NCI-H2107 (cell line): ENCODE results near the gene CCNL1.
"Not testable (repeated sequence)": the region's sequence is repeated elsewhere in the genome, so short reads cannot be mapped to it uniquely, and the experiment has no call there.

Experiments used
- DNase-seq: peaks from one replicate; lab custom pipeline; 2025; lab: John Stamatoyannopoulos, UW

Gene CCNL1

DNA sequence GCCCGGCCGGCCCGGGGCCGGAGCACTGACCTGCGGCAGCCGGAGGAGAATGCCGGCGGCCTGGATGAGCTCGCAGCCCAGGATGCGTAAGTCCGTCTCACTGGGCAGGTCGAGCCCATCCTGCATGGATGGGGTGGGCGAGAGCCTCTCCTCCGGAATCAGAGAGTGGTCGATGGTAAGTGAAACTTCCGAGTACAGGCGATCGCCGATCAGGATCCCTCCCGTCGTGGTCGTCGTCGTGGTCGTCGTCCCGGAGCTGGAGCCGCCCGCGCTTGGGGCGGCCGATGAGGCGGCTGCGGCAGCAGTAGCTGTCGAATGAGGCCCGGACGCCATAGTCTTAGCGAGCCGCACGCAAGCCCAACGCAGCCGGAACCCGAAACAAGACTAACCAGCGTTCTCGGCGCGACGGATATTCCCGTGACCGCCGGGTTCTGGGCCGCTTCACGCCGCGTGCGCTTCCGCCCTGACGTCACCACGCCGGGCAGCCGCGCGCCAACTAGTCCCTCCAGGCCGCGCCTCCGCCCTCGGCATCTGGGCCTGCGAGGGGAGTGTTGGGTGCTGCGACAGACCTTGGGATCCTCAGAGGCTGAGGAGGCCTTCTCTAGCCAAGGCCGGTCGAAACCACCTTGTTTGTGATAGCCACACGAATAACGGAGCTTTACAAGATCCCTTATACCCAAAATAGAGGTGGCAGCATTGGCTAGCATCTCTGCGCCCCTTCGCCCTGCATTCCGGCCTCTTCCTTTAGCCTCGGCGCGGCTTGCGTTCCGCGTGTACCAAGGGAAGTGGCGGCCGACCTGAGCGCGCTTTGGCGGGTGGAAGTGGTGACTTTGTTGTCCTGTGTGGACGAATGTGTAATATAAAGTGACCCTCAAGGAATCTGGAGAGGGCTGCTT, at the start of gene CCNL1:
Gene CCNL1, minus strand, starts transcription at position 386 of the 896 bp plus-strand sequence. Its CDS starts 53 bp downstream, at position 333.
- DNase-seq = peak; percentile 99

DNA sequence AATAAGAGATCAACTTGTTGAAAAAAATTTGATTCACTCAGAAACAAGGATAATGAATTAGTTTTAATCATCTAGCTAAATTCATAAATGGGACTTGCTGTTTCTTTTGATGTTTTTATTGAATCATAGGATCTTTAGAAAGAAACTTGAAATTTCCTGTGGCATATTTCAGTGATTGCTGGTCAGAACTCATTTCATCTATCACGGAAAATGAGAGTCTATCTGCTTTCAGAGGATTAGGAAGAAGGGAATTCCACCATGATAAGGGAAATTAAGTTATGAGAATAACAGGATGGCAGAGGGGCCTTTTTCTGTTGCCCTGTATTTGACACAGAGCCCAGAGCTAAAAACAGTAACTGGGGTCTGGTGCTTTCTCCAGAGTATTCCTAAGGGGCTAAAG, 44.9 kb upstream of the CCNL1 start:
- no peak for DNase-seq

DNA sequence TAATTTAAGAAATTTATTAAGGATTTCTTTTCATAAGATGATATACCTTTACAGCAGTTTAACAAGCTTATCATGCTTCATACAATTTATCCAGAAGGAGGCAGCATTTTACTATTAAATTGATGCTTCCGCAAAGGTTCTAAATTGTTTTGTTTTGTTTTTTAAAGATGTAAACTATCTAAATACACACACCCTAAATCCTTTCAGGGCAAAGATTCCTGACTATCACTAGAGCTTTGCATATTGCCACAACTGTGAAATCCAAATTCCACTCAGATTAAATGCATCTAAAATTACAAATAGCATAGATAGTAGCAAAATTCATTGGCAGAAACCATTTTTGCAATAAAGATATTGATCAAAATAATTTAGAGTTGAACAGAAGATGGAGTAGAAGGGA, 44.5 kb upstream of the CCNL1 start:
- no peak for DNase-seq

DNA sequence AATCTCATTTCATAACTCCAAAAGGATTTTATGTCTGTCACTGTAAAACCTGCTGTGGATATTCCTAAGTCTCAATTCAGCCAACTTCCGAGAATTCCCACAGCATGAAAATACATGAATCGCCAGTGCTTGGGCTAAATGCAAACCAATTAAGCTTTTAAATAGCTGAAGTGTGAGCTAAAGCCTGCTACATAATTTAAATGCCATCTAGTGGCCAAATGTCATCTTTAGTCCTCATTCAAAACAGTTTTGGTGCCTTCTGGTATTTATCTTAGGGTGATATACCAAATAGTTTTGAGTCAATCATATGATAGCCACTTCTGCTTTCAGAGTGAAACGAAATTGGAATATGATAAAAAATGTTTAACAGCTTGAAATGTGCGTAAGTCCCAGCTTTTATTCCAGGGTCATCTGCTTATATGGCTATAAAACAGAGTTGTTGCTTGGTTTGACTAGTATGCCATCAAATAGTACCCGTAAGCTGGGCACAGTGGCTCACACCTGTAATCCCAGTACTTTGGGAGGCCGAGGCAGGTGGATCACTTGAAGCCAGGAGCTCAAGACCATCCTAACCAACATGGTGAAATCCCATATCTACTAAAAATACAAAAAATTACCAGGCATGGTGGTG, 41.8 kb upstream of the CCNL1 start:
- DNase-seq = peak; percentile 59

DNA sequence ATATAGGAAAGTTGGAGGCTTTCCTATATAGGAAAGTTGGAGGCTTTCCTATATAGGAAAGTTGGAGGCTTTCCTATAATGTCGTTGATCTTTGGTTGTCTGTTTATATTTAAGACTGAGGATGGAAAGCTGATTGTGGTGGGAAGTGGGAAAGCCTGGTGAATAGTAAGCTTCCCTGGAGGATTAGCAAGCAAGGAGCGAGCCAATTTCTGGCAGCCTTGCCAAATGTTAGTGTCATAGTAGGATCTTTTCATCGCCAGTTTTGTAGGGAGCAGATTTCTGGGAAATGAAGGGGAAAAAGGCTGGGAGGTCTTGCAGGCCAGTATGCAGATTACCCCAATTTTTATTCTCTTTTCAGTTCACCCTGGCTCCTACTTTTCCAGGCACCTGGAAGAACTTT, 39.9 kb upstream of the CCNL1 start:
- DNase-seq = no peak

DNA sequence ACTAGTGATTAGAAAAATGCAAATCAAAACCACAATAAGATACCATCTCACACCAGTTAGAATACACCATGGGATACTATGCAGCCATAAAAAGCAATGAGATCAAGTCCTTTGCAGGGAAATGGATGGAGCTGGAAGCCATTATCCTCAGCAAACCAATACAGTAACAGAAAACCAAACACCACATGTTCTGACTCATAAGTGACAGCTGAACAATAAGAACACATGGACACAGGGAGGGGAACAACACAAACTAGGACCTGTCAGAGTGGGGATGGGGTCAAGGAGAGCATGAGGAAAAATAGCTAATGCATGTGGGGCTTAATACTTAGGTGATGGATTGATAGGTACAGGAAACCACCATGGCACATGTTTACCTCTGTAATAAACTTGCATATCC, 36.0 kb upstream of the CCNL1 start:
- no peak for DNase-seq

DNA sequence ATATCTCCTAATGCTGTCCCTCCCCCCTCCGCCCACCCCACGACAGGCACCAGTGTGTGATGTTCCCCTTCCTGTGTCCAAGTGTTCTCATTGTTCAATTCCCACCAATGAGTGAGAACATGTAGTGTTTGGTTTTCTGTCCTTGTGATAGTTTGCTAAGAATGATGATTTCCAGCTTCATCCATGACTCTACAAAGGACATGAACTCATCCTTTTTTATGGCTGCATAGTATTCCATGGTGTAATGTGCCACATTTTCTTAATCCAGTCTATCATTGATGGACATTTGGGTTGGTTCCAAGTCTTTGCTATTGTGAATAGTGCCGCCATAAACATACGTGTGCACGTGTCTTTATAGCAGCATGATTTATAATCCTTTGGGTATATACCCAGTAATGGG, 31.2 kb upstream of the CCNL1 start:
- DNase-seq = not testable (repeated sequence)

DNA sequence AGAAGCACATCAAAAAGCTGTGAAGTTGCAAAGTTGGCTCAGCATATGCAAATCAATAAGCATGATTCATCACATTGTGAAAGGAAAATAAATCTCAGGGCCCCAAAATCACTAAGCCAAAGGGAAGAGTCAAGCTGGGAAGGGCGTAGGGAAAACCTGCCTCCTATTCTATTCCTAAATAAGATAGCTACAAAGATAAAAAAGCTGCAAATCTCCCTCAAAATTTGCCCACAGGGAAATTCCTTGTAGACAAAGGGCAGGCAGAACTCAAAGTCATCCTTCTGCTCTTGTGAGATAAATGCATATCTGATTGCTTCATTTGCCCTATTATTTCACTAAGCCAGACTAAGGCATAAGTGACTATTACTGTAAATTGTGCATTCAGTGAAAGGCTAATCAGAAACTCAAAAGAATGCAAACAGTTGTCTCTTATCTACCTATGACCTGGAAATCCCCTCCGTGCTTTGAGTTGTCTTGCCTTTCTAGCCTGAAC, 30.5 kb upstream of the CCNL1 start:
- no peak for DNase-seq

DNA sequence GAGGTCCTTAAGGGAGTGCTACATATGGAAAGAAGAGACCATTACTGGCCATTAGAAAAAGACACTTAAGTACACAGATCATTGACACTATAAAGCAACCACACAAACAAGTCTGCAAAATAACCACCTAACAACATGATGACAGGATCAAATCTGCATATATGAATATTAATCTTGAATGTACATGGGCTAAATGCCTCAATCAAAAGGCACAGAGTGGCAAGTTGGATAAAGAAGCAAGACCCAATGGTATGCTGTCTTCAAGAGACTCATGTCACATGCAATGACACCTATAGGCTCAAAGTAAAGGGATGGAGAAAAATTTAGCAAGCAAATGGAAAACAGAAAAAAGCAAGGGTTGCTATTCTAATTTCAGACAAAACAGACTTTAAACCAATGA, 28.4 kb upstream of the CCNL1 start:
- no peak for DNase-seq

DNA sequence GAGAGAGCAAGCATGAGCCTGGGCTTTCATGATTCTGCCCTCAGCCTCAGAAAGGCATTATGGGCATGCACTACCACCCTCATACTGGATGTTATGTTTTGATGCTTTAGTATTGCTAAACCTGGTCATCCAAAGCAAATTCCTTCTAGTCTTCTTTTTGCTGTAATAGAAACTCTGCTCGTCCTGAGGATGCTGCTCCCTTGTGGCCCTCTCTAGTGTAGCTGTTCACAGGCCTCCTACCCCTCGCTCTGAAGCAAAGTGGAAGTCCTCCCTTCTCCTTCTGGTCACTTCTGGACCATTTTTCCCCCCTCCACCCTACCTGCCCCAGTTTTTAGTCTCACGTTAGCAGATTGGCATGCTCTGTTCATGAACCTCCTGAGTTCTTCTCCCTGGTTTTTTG, 22.9 kb upstream of the CCNL1 start:
- DNase-seq = no peak

DNA sequence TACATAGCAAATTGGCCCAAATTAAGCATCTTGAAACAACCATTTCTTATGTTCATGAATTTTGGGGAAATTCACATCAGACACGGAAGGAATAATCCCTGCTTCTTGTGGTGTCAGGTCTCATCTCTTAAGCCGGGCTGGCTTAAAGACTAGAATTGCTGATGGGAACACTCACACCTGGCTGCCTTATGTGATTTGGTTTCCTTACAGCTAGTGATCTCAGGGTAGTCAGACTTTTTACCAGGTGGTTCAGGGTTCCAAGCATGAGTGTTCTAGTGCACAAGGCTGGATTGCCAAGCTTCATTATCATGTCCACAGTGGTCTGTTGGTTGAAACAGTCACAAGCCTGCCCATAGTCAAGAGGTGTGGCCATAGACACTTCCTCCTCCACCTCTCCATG, 20.3 kb upstream of the CCNL1 start:
- no peak for DNase-seq

DNA sequence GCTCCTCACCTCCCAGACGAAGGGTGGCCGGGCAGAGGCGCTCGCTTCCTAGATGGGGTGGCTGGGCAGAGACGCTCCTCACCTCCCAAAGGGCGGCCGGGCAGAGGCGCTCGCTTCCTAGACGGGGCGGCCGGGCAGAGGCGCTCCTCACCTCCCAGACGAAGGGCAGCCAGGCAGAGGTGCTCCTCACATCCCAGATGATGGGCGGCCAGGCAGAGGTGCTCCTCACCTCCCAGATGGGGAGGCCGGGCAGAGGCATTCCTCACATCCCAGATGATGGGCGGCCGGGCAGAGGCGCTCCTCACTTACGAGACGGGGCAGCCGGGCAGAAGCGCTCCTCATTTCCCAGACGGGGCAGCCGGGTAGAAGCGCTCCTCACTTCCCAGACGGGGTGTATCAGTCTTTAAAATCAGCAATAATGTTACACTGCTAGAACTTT, 19.4 kb upstream of the CCNL1 start:
- no peak for DNase-seq

DNA sequence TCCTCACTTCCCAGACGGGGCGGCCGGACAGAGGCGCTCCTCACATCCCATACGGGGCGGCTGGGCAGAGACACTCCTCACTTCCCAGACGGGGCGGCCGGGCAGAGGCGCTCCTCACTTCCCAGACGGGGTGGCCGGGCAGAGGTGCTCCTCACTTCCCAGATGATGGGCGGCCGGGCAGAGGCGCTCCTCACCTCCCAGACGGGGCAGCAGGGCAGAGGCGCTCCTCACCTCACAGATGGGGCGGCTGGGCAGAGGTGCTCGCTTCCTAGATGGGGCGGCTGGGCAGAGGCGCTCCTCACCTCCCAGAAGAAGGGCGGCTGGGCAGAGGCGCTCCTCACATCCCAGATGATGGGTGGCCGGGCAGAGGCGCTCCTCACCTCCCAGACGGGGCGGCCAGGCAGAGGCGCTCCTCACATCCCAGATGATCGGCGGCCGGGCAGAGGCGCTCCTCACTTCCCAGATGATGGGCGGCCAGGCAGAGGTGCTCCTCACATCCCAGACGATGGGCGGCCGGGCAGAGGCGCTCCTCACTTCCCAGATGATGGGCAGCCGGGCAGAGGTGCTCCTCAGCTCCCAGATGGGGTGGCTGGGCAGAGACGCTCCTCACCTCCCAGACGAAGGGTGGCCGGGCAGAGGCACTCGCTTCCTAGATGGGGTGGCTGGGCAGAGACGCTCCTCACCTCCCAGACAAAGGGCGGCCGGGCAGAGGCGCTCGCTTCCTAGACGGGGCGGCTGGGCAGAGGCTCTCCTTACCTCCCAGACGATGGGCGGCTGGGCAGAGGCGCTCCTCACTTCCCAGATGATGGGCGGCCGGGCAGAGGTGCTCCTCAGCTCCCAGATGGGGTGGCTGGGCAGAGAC, 18.8 kb upstream of the CCNL1 start:
- not testable (repeated sequence) for DNase-seq

DNA sequence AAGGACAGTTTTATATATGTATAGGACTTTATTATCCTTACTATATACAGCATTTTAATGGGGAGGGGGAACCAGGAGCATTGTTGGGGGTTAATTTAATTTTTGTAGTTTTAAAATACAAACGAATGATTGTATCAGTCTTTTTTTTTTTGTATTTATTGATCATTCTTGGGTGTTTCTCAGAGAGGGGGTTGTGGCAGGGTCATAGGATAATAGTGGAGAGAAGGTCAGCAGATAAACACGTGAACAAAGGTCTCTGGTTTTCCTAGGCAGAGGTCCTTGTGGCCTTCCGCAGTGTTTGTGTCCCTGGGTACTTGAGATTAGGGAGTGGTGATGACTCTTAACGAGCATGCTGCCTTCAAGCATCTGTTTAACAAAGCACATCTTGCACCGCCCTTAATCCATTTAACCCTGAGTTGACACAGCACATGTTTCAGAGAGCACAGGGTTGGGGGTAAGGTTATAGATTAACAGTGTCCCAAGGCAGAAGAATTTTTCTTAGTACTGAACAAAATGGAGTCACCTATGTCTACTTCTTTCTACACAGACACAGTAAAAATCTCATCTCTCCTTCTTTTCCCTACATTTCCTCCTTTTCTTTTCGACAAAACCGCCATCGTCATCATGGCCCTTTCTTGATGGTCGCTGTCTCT, 18.0 kb upstream of the CCNL1 start:
- DNase-seq = not testable (repeated sequence)

DNA sequence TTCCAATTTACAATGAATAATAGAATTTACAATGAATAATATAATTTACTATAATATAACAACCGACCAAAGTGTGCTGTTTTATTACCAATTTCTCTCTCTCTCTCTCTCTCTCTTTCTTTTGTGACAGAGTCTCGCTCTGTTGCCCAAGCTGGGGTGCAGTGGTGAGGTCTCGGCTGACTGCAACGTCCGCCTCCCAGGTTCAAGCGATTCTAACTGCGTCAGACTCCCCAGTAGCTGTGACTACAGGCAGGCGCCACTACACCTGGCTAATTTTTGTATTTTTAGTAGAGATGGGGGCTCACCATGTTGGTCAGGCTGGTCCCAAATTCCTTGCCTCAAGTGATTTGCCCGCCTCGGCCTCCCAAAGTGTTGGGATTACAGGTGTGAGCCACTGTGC, 17.0 kb upstream of the CCNL1 start:
- DNase-seq = no peak

DNA sequence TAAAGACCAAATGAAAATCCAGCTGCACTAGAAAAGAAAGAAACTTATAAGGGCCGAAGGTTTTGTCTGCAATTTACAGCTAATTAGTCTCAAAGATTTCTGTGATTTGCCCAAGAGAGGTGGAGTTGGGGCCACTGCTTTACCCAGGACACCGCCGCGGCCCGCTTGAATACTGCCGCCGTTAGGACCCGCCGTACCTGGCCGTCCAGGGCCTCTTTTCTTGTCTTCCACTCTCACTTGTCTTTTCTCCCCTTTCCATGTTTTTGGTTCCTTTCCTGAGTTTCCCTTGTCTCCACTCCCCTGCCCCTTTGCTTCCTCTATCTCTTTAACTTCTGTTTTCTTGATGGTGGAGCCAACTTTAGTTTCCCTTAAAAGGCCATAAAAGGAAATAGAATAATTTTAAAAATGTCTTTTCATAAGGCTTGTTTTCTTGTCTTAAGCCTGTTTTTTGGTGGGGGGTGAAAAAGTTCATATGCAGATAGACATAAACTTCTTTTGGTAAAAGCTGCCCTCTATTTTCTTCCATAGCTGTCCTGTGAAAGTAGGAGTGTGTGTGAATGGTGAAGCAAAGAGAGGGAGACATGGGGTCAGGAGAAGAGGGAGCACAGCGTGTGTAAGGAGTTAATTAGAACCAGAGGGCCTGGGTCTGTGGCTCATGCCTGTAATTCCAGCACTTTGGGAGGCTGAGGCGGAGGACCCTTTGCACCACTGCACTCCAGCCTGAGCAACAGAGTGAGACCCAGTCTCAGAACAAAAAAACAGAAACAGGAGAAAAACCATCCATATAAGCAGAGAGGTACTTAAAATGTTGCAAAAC, 16.0 kb upstream of the CCNL1 start:
- DNase-seq = no peak

DNA sequence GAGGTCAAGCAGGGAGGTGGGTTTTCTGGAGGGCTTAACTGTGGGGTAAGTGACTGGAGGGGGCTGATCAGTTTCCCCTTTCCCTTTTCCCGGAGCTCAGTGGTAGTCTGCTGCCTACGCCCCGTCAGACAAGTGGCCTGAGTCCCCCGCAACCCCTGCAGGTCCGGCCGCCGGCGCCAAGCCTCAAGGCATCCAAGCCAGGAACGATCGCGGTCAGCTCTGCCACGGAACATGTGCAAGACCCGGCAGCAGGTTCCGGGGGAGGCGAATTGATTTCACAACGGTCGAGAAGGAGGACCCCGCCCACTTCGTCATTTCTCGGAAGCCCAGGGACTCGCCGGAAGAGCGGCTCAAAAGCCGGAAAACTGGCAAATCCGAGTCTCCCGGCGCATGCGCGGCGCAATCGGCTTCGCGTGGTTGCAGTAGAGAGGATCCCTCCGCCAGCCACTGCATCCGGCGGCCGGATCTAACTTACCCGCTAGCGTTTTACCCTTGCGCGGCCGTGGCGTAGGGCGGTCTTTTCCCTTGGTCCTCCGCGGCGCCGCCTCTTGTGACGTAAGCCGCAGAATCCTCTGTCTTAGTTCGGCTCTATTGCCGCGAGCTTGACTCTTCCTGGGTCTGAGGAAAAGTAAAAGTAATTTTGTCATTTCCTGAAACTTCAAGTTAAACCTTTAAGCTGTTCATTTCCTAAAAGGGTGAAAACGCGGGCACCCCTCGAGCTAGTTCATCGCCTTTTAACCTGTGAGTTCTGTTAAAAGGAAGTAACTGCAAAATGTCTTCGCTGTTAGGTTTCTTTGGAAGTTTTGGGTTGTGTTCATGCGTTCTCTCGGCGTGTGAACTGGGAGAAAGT, 14.9 kb upstream of the CCNL1 start:
- DNase-seq = peak; percentile 100

DNA sequence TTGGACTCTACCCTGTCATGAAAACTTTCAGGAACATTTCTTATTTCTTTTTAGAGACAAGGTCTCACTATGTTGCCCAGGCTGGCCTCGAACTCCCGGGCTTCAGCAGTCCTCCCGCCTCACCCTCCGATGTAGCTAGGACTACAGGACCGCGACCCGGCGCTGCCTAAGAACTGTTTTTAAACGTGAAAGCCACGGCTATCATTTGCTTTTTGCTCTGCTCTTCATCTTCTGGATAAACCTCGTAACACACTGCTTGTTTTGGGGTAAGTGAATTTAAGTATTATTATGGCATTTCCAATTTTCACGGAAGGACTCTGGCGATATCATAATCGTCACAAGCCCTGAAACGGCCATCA, 14.3 kb upstream of the CCNL1 start:
- DNase-seq = no peak

DNA sequence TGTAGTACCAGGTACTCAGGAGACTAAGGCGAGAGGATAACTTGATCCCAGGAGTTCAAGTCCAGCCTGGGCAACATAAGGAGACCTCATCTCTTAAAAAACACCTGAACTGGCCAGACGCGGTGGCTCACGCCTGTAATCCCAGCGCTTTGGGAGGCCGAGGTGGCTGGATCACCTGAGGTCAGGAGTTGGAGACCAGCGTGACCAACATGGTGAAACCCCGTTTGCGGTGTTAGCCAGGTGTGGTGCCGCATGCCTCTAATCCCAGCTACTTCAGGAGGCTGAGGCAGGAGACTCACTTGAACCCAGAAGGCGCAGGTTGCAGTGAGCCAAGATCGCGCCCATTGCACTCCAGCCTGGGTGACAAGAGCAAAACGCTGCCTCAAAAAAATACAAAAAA, 13.4 kb upstream of the CCNL1 start:
- not testable (repeated sequence) for DNase-seq

DNA sequence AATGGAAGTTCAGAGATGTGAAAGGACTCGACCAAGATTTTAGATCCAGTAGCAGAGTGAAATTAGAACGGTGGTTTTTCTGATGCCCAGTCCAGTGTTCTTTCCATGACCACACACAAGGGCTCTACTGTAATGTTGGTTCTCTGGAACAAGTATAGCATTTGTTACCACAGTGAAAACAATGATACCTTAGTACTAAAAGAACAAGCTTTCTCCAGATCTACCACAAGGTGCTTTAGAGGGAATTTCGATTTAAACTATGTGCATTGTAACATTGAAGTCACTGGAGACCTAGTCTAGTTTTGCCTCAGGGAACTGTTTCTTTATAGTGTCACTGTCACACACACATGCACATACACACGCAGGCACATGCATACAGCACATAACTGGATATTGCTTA, 12.8 kb upstream of the CCNL1 start:
- no peak for DNase-seq
